Measurements from ENCODE around the gene UPK1B.

DNA sequence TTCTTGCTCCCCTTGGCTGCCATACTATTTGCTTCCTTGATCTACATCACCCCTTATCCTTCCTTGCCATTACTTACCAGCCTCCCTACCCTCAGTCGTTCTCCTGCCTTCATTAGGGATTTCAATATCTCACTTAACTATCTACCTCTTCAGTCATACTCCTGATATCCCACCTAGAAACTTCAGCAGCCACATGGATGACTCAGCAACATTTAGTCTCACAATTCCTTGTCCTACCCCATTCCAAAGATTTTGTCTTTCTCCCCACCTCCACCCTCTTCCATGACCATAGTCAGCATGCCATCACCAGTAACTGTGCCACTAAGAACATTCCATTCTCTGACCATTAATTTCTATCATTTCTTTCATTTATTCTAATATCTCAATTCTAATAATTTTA is 18.4 kb downstream of the UPK1B start:
- no peak for TF ChIP-seq SP1 (IDR thresholded peaks at IDR 0.05)
- TF ChIP-seq TARDBP (IDR thresholded peaks at IDR 0.05): no peak
- TF ChIP-seq, protein P1, sequence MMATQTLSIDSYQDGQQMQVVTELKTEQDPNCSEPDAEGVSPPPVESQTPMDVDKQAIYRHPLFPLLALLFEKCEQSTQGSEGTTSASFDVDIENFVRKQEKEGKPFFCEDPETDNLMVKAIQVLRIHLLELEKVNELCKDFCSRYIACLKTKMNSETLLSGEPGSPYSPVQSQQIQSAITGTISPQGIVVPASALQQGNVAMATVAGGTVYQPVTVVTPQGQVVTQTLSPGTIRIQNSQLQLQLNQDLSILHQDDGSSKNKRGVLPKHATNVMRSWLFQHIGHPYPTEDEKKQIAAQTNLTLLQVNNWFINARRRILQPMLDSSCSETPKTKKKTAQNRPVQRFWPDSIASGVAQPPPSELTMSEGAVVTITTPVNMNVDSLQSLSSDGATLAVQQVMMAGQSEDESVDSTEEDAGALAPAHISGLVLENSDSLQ (IDR thresholded peaks at IDR 0.05): no peak
